HG02943 (cell line): ENCODE measurements around the gene RBBP4.
"Not testable (repeated sequence)": the region's sequence is repeated elsewhere in the genome, so short reads cannot be mapped to it uniquely, and the experiment has no call there.

Experiments used
- ATAC-seq: cut with Tn5 transposase; IDR thresholded peaks from one replicate; pipeline ENCODE4 v1.9.1; 2021; ENCODE audit warnings: mild to moderate bottlenecking, low read depth, moderate library complexity; ENCODE audit not compliant: unreplicated experiment

RBBP4 gene

DNA sequence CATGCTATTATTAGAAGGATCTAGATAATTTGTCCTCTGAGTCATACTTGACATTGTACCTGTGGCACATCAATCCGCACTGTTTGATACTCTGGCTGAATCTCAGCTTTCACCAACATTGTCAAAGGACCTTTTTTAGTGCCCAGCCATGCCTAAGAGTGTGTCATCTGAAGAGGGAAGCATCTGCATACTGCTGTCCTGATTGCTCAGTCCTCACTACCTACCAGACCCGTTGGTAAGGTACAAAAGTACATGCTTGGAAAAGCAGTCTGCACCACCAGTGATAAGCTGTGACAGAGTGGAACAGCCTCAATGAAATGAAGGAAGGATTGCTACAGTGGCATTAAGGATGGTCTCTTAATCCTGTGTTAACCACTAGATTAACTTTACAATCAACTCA is 34.5 kb downstream of the RBBP4 start:
- no peak for ATAC-seq

DNA sequence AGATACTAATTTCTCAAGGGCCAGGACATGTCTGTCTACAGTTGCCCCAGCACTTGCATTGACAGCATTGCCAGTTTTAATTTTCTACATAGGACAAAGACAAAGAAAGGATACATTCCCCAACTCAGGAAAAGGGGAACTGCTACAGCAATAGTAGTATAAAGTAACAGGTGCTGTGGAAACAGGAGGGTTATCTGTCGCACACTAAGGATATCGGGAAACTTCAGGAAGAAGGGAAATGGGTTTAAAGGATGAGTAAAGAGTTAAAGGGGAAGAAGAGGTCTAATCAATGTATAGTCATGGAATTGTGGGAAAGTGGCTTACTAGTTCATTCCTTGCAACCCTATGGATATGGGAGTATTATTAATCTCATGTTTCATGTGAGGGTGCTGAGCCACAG is 35.4 kb downstream of the RBBP4 start:
- ATAC-seq: no peak

GRCh38 chr1:32693455-32694174 is 42.6 kb downstream of the RBBP4 start:
- no peak for ATAC-seq

GRCh38 chr1:32695098-32695904 is 44.3 kb downstream of the RBBP4 start:
- ATAC-seq: no peak

GRCh38 chr1:32696041-32696440 is 45.0 kb downstream of the RBBP4 start:
- ATAC-seq: no peak

- not testable (repeated sequence) for ATAC-seq
These were observed 46.0 kb downstream of the RBBP4 start for GRCh38 chr1:32696996-32697395.

- ATAC-seq: no peak
These were observed 50.5 kb downstream of the RBBP4 start for GRCh38 chr1:32701421-32701911.

GRCh38 chr1:32701951-32702598 is 51.1 kb downstream of the RBBP4 start:
- ATAC-seq: no peak

GRCh38 chr1:32702599-32703478 is 51.8 kb downstream of the RBBP4 start, which contains the start of gene SYNC:
SYNC (minus strand) TSS chr1:32702770; CDS start chr1:32702660, 110 bp downstream.
- no peak for ATAC-seq

DNA sequence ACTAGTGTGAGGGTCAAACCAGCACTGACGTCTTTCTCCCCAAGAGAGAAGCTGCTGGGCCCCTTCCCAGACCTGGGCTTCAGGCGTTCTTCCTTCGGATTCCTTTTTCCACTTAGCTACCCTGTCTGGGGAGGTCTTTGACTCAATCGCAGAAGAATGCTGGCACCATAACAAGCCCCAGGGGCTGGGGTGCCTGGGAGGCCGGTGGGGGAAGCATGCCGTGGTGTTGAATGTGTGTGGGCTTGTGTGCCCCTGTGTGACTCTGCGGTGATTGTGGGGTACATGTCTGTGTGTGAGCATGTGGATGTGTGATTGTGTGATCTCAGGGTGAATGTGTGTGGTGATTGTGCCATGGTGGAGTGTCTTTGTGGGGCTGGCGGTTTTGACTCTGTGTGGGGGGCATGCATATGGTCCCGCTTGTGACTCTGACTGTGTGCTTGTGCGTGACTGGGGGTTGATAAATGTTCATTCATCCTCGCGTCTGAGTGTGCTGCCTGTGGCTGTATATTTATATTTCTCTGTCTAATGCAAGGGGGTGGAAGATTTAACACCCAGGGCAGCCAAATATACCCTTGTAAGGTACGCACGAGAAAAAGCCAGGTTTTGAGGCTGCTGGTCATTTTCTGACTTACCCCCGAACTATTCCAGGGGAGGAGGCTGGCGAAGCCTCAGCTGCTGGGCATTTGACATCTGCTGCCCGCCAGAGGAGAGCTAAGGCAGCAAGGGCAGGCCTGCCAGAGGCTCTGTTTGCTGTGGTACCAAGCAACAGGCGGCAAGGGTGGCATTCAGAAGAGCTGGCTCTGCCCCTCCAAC is 52.7 kb downstream of the RBBP4 start:
- no peak for ATAC-seq

GRCh38 chr1:32705516-32705915 is 54.5 kb downstream of the RBBP4 start:
- ATAC-seq: no peak

DNA sequence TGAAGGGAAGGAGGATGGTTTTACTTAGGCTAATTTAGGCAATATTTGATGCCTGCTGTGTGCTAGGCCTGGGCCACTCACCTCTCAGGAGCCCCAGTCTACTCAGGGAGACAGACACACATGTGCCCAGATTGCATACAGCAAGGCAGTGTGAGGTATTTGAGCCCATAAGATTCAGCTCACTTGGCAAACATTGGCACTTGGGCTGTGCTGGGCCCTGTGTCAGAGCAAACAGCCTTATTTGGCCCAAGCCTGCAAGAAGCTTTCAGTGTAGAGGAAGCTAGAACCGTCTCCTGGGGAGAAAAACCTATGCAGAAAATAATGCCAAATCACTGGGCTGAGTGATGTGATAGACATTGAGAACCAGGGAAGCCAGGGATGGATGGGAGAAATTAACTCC is 55.5 kb downstream of the RBBP4 start:
- no peak for ATAC-seq

DNA sequence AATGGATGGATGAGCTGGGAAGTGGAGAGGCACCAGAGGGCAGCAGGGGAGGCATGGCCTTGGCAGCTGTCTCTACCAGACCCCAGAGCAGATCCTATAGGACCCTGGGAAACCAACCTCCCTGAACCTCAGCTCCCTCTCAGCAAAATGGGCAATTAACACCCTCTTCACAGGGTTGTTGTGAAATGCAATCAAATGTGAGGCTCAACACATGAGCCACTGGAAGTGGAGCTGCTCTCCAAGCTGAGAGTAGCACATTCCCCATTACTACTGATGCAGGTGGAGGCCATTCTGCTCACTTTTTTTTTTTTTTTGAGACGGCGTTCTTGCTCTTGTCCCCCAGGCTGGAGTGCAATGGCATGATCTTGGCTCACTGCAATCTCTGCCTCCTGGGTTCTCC is 58.1 kb downstream of the RBBP4 start:
- ATAC-seq: no peak

DNA sequence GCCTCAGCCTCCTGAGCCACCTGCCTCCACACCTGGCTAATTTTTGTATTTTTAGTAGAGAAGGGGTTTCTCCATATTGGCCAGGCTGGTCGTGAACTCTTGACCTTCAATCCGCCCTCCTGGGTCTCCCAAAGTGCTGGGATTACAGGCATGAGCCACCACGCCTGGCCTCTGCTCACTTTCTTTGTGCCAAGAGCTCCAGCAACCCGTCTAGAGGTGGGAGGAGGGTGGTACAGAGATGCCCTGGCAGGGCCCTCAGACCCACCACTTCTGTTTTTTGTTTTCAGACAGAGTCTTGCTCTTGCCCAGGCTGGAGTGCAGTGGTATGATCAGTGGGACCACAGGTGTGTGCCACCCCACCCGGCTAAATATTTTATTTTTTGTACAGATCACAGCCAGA is 58.5 kb downstream of the RBBP4 start:
- no peak for ATAC-seq

DNA sequence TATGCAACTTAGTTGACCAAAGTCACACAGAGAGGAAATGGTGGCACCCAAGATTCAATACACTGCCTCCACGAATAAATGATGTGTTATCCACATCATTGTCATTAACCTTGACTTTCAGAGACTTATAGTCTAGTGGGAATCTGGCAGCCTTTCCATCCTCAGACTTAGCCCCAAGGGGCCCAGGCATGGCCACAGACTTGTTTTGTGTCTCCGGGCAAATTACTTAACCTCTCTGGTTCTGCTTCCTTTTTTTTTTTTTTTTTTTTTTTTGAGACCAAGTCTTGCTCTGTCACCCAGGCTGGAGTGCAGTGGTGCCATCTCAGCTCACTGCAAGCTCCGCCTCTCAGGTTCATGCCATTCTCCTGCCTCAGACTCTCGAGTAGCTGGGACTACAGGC is 60.2 kb downstream of the RBBP4 start:
- not testable (repeated sequence) for ATAC-seq

DNA sequence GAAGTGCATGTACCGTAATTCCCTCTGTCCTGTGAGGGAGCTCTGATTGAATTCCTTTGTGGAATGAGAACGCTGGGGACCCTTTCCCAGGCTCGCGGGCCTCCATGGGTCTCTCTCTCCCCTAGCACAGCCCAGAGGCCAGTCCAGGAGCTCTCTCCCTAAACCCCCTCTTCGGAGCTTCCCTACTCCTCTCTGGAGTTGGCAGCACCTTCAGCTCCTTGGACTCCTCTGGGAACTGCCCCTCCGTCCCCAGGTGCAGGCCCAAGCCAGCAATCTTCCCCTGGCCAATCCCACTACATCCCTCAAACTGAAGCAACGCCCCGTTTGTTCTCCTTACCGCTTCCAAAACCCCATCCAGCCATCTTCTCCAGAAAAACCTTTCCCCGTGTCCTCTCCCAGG is 62.1 kb downstream of the RBBP4 start:
- ATAC-seq: no peak

DNA sequence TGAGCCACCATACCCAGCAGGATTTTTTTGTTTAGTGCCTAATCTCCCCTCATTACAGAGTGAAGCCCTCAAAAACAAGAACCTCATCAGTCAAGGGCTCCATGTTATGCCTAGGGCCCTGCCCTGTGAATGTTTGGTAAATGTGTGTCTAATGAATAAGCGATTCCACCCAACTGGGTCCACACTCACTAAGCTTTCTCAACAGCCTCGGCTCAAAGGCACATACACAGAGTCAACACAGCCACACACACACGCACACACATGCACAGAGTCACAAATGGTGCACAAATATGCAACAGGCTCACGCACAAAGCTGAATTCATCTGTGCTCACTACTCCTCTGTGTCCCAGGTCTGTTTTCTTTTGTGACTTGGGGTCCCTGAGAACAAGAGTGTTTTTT is 63.3 kb downstream of the RBBP4 start:
- ATAC-seq: no peak

GRCh38 chr1:32715901-32716311 is 64.9 kb downstream of the RBBP4 start:
- no peak for ATAC-seq
